NCI-H1048 (cell line): ENCODE data around the gene APBA1.
"Not testable (repeated sequence)": the region's sequence is repeated elsewhere in the genome, so short reads cannot be mapped to it uniquely, and the experiment has no call there.

Source experiments
- DNase-seq: peaks from one replicate; lab custom pipeline; 2025; lab: John Stamatoyannopoulos, UW

APBA1 gene

DNA sequence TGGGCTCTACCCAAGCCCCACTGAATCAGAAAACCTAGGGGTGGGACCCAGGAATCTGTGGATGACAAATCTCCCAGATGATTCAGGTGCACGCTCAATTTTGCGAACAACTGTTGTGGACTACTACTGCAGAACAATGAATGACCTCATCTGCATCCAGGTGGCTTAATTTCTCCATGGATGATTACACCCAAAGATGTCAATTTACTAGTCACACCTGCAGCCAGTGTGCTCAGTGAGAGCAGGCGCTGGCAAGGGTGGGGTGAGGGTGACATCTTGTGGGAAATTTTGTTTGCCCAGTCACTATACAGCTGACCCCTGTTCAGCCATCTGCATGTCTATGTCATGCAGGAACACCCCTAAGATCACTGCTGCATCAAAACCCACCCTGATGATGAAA is 229.0 kb downstream of the APBA1 start:
- DNase-seq = no peak

DNA sequence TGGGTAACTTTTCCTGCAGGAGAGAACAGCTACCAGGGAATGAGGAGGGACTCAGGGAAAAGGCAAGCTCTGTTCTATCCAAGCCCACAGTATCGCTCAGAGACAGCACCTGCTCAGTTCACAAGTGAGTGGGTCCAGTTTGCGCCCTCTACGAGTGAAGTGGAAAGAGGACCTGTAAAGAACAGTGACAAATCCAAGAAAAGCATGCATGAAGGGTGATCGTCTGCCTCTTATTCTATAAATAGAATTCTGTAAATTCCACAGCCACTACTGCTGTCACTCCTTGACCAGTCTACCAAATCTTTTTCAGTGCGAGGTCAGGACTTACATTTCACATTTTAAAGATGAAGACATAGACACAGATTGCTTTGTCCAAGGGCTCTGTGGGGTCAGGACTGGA is 229.7 kb downstream of the APBA1 start:
- no peak for DNase-seq

DNA sequence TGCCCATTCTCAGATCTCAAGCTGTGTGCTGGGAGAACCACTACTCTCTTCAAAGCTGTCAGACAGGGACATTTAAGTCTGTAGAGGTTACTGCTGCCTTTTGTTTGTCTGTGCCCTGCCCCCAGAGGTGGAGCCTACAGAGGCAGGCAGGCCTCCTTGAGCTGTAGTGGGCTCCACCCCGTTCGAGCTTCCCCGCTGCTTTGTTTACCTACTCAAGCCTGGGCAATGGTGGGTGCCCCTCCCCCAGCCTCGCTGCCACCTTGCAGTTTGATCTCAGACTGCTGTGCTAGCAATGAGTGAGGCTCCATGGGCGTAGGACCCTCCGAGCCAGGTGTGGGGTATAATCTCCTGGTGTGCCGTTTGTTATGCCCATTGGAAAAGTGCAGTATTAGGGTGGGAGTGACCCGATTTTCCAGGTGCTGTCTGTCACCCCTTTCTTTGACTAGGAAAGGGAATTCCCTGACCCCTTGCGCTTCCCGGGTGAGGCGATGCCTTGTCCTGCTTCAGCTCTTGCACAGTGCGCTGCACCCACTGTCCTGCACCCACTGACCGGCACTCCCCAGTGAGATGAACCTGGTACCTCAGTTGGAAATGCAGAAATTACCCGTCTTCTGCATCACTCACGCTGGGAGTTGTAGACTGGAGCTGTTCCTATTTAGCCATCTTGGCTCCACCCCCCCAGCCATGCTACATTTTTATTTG is 231.8 kb downstream of the APBA1 start:
- DNase-seq = not testable (repeated sequence)

DNA sequence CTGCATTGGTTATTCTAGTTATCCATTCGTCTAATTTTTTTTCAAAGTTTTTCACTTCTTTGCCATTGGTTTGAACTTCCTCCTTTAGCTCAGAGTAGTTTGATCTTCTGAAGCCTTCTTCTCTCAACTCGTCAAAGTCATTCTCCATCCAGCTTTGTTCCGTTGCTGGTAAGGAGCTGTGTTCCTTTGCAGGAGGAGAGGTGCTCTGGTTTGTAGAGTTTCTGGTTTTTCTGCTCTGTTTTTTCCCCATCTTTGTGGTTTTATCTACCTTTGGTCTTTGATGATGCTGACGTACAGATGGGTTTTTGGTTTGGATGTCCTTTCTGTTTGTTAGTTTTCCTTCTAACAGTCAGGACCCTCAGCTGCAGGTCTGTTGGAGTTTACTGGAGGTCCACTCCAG is 232.5 kb downstream of the APBA1 start:
- DNase-seq = not testable (repeated sequence)

DNA sequence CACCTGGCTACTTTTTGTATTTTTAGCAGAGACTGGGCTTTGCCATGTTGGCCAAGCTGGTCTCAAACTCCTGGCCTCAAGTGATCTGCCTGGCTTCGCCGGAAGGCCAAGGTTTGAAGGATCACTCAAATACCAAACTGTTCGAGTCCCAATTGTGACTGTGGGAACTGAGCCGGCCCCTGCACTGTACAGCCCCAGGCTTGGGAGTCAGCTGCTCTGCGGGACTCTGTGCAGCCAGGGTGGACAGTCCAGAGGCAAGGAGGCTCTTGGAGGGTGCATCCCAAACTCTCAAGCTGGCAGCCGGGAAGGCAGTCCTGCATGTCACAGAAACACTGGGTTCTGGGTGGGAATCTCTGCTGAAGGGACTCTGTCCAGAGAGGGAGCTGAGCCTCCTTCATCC is 238.2 kb downstream of the APBA1 start:
- DNase-seq = no peak

DNA sequence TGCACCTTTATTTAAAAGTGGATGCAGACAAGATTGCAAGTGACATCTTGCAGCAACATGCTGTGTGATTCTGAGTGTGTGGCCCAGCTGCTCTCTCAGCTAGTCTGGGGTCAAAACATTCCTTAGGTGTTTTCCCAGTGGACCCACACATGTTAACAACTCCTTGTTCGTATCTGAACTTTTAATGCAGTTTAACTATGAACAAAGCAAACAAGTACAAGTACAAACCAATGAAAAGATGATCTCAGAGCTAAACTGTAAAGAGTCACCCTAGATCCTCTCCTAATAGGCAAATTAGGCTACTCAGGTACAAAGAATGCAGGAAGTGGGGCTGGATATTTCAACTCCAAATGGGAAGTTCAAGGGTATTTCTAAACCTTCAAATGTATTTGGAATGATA is 238.8 kb downstream of the APBA1 start:
- no peak for DNase-seq

DNA sequence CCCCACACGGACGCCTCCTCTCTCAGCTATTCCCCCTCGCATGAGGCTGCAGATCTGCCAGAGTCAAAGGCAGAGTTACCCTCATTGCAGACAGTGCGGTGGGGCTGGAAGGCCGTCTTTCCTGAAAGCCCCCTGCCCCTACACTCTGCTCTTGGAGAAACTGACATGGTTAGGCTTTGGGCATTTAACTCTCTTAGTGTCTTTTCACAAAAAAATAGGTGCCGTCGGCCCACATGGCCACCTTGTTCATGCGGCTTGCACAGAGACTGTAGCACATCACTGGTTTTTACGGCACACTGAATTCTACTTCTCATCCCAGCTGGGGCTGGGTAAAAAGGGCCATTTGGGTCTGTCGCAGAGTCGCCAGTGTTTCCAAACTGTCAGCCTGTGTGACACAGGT is 239.5 kb downstream of the APBA1 start:
- no peak for DNase-seq

DNA sequence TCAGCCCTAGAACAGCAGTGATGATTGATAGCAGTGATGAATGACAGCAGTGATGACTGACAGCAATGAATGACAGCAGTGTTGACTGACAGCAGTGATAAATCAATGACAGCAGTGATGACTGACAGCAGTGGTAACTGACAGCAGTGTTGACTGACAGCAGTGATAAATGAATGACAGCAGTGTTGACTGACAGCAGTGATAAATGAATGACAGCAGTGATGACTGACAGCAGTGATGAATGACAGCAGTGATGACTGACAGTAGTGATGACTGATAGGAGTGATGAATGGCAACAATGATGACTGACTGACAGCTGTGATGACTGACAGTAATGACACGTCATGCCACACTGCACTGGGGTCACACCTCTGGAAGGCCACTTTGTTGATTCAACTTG is 240.4 kb downstream of the APBA1 start:
- no peak for DNase-seq

DNA sequence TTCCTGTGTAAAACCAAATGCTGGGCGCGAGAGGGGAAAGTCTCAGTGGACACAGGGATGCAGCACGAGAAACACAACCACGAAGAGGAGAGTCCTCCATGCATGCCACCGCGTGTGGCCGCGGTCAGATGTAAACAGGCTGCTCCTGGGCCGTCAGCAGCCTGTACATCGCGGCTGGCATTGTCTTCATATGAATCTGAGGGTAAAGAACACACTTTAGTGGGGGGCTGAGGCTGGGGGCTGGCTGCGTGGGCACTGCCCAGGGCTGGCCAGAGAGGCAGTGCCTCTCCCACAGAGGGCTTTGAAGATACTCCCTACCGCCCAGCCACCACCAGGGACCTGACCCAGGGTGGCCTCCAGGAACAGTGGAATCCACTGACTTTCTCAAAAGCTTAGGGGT is 241.0 kb downstream of the APBA1 start:
- DNase-seq = no peak

DNA sequence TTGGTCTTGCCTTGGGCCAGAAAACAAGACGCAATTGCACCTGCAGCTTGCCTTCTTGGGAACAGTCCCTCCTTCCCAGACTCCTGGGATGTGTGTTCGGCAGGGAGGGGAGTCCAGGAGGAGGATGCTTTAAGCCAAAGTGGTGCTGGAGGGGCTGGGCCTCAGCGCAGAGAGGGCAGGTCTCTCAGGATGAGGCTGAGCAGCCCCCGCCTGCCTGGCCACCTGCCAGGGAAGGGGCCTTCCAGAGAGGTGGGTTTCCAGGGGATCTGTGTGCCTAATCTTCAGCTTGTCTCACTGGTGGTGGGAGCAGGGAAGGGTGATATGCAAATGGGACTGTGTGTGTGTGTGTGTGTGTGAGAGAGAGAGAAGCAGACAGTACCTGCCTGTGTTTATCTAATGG is 242.0 kb downstream of the APBA1 start:
- no peak for DNase-seq

DNA sequence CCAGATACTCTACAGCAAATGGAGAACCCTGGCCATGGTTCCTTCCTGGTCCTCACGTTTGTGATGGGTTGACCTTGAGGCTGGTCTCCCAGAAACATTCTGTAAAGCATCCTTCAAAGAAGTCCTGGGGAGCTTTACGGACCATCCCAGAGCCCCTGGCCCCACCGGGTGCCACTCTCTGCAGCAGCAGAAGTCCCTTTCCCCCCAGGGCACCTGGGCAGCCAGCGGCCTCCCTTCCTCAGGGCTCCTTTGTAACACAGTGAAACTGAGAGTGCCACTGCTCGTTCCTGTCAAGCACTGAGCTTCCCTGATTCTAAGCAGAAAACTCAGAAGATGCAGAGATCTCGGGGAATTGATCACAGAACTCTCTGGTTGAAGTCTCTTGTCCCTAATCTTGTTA is 242.9 kb downstream of the APBA1 start:
- no peak for DNase-seq

DNA sequence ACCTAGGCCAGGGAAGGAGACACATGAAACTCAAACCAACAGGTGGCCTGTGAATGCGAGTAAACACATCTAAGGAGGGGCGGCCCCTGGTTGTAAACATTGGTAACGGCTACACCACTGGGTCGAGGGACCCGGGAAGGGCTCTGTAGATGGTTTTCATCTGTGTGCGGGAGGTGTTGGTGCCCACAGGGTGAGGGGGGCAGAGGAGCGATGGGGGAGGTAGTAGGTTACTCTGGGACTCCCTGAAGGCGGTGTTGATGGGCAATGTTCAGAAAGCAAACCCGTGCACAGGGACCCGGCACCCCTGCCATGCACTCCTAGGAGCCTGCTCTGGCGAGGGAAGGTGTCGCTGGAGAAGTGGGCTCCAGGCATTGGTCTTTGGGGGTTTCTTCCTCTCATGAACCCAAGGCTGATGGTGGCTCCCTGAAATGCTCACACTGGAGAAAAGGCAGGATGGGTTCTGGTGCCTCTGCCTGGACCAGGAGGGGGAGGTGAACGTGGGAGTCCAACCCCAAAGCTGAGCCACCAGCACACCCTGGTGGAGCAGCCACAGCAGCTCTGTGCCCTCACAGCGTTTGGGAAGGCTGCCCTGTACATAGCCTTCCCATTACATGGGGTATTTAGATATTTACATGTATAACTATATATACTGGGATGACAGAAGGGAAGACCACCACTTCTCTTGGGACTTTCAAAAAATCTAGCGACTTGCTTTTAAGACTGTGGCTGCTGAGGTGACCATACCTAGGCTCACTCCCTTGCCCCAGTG is 244.0 kb downstream of the APBA1 start:
- no peak for DNase-seq

DNA sequence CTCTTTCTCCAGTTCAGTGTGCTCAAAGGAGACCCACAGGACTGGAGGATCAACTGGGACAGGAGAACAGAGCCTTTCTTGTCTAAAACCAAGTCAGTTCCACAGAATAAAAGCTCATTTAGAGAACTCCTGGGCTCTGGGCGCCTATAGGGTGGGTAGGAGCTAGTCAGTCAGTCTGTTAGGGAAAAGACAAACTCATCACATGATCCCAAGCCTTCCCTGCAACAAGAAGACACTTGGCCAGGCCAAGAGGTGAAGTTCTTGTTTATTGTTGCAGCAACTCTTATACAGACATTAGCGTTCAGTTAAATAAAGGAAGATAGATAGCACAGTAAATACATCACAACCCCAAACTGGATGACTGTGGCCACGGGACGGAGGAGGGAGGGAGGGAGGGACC is 244.9 kb downstream of the APBA1 start:
- no peak for DNase-seq

DNA sequence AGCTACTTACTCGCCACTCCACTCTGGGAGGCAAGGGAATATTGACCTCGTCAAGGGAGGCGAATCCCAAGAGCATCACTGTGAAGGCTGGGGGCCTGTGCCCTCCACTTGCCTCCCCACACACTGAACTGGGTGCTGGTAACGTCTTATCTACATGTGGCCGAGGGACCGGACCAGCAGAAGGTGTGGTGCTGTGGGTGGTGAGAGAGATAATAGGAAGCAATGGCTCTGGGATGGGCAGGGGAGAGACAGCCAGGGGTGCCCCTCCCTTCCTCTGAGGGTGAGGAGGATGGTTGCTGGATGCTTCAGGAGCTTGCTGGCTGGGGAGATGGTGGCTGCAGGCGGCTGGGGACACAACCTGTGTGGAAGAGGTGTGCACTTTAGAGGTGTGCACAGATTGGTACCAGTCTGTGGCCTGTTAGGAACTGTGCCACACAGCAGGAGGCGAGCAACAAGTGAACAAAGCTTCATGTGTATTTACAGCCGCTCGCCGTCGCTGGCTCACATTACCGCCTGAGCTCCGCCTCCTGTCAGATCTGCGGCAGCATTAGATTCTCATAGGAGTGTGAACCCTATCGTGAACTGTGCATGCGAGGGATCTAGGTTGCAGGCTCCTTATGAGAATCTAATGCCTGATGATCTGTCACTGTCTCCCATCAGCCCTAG is 246.9 kb downstream of the APBA1 start:
- no peak for DNase-seq

DNA sequence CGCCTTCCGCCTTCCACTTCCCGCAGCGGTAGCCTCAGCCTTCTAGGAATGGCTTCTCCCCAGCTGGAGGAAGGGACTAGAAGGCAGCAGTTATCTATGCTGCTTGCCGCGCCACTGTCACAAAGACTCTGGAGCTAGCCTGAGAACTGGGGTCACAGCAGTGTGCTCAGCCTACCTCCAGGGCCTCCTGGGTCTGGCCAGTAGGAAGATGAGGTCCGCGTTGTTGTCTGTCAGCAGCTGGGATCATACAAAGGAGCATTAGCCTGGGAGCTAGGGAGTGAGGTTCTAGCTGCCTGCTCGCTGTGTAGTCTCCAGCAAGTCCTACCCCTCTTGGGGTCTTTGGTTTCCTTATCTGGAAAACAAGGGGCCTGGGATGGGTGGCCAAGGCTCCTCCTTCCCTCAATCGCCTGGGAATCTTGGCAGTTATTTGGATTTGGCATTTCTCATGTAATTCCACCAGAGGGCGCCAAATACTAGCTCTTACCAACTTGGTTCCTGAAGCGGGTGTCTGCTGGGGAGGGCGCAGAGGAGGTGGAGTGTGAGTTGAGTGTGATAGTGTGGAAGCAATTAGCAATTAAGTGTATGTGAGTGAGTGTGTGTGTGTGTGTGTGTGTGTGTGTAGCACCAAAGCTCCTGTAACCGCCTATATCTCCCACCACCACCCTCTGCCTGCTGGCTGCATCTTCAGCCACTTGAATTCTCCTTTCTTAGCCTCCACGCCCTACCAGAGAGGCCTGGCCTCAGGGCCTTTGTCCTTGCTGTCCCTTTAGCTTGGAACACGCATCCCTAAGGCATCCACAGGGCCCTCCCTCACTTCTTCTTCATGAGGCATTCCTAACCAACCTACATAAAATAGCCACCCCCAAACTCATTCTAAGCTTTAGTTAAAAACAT is 250.0 kb downstream of the APBA1 start:
- DNase-seq = no peak

DNA sequence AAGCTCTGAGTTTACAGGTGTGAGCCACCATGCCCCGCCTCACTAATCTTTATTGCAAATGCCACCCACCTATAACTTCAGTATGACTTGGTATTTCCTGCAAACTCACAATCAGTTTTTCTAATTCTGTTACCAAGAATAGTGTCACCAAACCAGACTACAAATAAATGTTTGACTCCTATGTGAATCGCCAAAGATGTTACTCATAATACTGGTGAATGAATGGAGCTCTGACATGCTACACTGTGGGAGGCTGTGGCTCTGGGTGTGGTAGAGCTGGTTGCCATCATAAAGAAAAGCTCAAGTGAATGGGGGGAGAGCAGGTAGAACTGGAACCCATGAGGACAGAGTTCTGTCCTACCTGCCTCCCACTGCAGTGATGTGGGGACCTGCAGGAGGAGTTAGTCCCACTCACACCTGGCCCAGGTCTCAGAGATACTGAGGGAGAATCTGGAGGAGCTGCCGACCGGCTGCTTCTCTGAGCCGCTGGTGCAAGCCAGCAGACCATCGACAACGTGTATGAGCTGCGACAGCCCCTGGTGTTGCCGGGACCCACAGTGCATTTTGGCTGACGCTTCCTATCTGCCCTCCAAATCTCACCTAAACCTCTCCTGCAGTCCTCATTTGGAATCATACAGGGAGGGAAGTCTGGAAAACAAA is 251.4 kb downstream of the APBA1 start:
- DNase-seq = no peak

DNA sequence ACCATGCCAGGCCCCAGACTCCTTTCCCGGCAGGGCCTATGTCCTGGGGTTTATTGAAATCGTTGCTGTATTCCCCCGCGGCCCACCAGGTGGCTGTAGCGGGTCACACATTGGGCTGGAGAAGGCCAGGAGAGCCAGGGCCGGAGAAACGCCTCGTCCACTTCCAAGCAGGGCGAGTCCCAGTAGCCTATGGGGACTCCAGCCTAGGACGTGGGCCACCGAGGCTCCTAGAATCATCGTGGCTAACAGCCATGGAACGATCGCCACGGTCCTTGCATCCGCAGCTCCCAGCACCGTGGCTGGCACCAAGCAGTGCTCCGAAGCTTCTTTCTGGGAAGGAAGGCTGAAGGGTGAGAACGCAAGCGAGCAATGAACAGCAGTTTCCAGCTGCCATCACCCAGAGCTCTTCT is 259.4 kb downstream of the APBA1 start:
- DNase-seq = no peak

DNA sequence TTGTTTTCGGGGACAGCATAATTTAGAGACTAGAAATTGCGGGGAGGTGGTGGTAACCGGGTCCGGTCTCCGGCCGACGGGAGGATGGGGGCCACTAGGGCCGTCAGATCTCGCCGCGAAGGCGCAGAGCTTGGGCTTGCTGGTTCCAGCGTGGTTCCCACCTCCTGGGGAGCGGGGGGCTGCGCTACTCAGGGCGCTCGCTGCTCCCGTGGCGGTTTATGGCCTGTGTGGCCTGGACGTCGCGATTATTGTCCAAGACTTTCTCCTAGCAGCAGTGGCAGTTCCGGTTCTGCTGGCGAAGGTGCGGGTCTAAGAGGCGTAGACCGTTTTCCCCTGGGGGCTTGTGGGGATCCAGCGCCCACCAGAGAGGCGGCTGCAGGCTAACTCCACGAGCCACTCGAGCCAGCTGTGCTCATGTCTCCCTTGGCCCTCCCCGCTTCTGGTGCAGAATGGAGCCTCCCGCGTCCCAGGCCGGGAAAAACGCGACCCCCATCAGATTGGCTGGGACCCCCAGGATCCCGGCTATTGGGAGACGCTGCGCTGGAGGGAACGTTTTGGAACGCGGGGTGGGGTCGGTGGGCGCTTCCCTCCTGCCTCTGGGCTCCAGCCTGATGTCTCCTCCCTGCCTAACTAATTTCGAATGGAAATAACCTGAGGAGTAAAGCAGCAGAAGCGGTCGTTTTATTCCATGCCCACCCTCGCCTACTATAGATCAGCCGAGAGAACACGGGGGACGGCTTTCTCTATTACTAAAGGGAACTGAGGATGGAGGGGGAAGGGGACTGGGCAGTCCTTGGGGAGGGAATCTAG is 260.0 kb downstream of the APBA1 start:
- DNase-seq = no peak

DNA sequence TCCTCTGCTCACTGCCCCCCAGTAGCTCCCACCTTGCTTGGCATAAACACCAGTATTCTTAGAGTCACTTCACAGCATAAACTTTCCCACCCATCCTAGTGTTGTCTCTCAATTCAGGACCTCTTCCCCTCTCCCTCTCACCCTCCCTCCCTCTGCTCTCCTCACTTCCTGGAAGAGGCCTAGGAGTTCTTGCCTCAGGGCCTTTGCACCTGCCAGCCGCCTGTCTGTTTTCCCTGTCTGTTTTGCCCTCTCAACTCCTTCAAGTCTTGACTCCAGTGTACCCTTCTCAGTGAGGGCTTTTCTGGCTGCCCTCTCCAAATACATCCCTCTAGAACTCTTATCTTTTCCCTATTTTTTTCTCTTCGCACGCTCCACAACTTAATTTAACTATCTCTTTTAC is 260.9 kb downstream of the APBA1 start:
- no peak for DNase-seq

DNA sequence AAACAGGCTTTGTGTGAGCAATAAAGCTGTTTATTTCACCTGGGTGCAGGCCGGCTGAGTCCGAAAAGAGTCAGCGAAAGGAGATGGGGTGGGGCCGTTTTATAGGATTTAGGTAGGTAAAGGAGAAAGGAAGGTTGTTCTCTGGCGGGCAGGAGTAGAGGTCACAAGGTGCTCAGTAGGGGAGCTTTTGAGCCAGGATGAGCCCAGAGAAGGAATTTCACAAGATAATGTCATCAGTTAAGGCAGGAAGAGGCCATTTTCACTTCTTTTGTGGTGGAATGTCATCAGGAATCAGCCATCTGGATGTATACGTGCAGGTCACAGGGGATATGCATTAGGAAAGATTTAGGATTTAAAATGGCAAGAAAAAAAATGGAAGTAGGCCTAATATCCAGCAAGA is 262.2 kb downstream of the APBA1 start:
- not testable (repeated sequence) for DNase-seq

DNA sequence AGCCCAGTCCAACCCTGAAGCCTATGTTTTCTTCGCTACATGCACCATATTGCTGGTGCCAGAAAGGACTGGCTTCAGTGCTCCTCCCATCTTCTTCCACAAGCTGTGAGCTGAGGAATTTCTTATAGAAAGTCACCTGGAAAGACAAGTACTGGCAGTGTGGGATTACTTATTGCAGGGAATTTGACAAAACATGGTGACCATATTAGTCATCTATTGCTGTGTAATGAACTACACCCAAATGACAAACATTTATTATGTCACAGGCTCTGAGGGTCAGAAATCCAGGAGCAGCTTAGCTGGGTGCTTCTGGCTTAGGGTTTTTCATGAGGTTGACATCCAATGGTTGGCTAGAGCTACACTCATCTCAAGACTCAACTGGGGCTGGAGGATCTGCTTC is 271.7 kb downstream of the APBA1 start:
- DNase-seq = no peak
